ENCODE data around the gene MGAT4A. TPM values are rescaled to one million over a fixed set of nuclear protein-coding genes. Genes with fewer than 3 reads are reported as not detected.
A peak's percentile ranks its signal among the peaks of the same experiment; 100 is the strongest.

Gene MGAT4A
- total RNA-seq = 10 to 100 TPM; 73.4 to 76.2 TPM

- ChIA-PET CTCF (interaction anchor here (0.9 to 11.2 kb wide), 15 partner anchors 9 to 105 kb away, joined by 3 to 67 read pairs (median 4); no protein-coding TSS in a partner anchor), POLR2A (interaction anchor here (1.0 to 10.1 kb wide), 18 partner anchors 11 to 105 kb away, joined by 3 to 128 read pairs (median 6); no protein-coding TSS in a partner anchor)
- Mint-ChIP-seq H3K36me3 (ENCODE audit: low read depth) (peaks cover 30% of the 10 kb centered on the region), H3K4me1 (ENCODE audit: low read depth) (peaks cover 64% of the 10 kb centered on the region), H3K9me3 (ENCODE audit: insufficient read depth) (no peaks in the 10 kb centered on the region), H3K4me3 (peak within 1 kb of the TSS; percentile 92), H3K27me3 (ENCODE audit: low read depth) (no peaks in the 10 kb centered on the region), H3K27ac (peak within 1 kb of the TSS; percentile 90)
- peak; percentile 81 for DNase-seq
- peak; percentile 85 for ATAC-seq
Measured at GRCh38 chr2:98731041-98731893, at the start of gene MGAT4A. TSS of gene MGAT4A (minus strand) at chr2:98731132. CDS start at chr2:98726332, 4,800 bp downstream.

DNA sequence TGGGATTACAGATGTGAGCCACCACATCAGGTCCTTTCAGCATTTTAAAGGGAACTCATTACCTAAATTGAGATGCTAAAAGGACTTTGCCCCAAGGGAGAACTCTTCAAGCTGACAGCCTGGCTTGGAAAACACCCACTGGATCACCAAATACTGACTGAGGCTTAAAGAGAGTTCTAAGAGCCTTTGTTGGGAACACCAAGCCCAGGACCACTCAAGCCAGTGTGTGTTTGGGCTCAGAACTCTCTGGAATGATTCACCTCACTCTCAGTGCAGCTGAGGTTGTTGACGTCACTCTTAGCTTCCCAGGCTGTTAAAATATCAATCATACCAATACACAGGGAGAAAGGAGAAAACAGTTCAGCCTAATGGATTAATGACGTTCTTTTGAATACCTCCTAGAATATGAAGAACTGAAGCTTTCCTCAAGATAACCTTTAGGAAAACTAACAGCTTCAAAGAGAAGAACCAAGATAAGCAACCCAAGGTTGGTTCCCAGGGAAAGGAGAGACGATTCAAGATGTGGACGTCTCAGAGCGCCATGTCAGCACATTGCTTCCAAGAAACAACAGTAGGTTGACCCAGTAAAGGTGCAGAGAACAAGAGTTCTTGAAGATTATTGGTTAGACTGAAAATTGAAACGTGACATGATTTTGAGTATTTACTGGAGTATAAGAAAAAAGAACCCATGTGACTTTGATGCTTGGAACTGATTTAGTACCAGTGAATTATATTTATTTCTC, 48.0 kb upstream of the MGAT4A start:
- H3K4me3 Mint-ChIP-seq = no peak overlapping the region
- H3K4me1 Mint-ChIP-seq (ENCODE audit: low read depth) = peaks cover 6% of the 10 kb centered on the region
- DNase-seq (no peak), ATAC-seq (no peak)
- H3K27ac Mint-ChIP-seq = no peak overlapping the region
- H3K27me3 Mint-ChIP-seq (ENCODE audit: low read depth) = peaks cover 2% of the 10 kb centered on the region
- POLR2A ChIA-PET = no interaction called here
- H3K36me3 Mint-ChIP-seq (ENCODE audit: low read depth) = peaks cover 7% of the 10 kb centered on the region
- CTCF ChIA-PET = no interaction called here
- H3K9me3 Mint-ChIP-seq (ENCODE audit: insufficient read depth) = peaks cover 20% of the 10 kb centered on the region

GRCh38 chr2:98778151-98778550, 47.2 kb upstream of the MGAT4A start:
- Mint-ChIP-seq H3K4me3 (no peak overlapping the region), H3K27ac (no peak overlapping the region), H3K27me3 (ENCODE audit: low read depth) (peaks cover 2% of the 10 kb centered on the region), H3K9me3 (ENCODE audit: insufficient read depth) (peaks cover 16% of the 10 kb centered on the region), H3K4me1 (ENCODE audit: low read depth) (peaks cover 14% of the 10 kb centered on the region), H3K36me3 (ENCODE audit: low read depth) (peaks cover 7% of the 10 kb centered on the region)
- DNase-seq (no peak), ATAC-seq (no peak)
- CTCF ChIA-PET = no interaction called here
- POLR2A ChIA-PET = no interaction called here

DNA sequence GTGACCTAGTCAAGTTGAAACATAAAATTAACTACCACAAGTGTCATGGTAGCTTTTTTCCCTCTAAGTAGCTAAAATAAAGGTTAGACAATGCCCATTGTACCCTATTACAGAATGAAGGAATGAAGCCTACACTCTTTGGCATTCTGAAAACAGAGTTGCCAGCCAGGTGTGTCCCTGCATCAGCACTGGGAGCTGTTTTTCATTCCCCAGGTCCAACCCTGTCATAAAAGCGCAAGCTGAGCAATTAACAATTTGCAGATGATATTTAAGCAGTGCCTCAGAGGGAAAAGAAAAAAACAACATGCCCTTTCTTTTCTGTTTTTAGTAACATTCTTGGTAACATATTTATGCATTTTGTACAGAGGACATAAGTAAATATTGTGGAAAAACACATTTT, 46.8 kb upstream of the MGAT4A start:
- Mint-ChIP-seq H3K27ac (no peak overlapping the region), H3K9me3 (ENCODE audit: insufficient read depth) (peaks cover 16% of the 10 kb centered on the region), H3K27me3 (ENCODE audit: low read depth) (peaks cover 2% of the 10 kb centered on the region), H3K4me1 (ENCODE audit: low read depth) (peaks cover 18% of the 10 kb centered on the region), H3K36me3 (ENCODE audit: low read depth) (peaks cover 7% of the 10 kb centered on the region), H3K4me3 (no peak overlapping the region)
- DNase-seq (no peak), ATAC-seq (no peak)
- POLR2A ChIA-PET = no interaction called here
- CTCF ChIA-PET = no interaction called here

DNA sequence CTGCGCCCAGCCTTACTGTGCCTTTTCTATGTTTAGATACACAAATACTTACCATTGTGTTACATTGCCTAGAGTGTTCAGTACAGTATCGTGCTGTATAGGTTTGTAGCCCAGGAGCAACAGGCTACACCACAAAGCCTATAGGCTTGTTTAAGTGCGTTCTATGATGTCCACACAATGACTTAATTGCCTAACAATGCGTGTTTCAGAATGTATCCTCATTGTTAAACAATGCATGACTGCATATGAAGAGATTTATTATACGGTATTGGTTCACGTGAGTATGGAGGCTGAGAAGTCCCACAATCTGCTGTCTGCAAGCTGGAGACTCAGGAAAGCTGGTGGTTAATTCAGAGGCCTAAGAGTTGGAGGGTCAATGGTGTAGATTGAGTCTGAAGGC, 46.1 kb upstream of the MGAT4A start:
- H3K4me1 Mint-ChIP-seq (ENCODE audit: low read depth) = peaks cover 25% of the 10 kb centered on the region
- ATAC-seq (no peak), DNase-seq (no peak)
- H3K36me3 Mint-ChIP-seq (ENCODE audit: low read depth) = peaks cover 6% of the 10 kb centered on the region
- H3K4me3 Mint-ChIP-seq = no peak overlapping the region
- no peaks in the 10 kb centered on the region for H3K27me3 Mint-ChIP-seq (ENCODE audit: low read depth)
- POLR2A ChIA-PET = no interaction called here
- H3K27ac Mint-ChIP-seq = no peak overlapping the region
- H3K9me3 Mint-ChIP-seq (ENCODE audit: insufficient read depth) = peaks cover 10% of the 10 kb centered on the region
- CTCF ChIA-PET = interaction anchor here (1.3 to 1.4 kb wide), 2 partner anchors 45 to 47 kb away, joined by 4 to 6 read pairs; partner anchors contain the start of gene MGAT4A

GRCh38 chr2:98776136-98776535, 45.2 kb upstream of the MGAT4A start:
- Mint-ChIP-seq H3K27me3 (ENCODE audit: low read depth) (no peaks in the 10 kb centered on the region), H3K4me1 (ENCODE audit: low read depth) (peaks cover 33% of the 10 kb centered on the region), H3K27ac (no peak overlapping the region), H3K4me3 (no peak overlapping the region), H3K36me3 (ENCODE audit: low read depth) (no peaks in the 10 kb centered on the region), H3K9me3 (ENCODE audit: insufficient read depth) (peaks cover under 1% of the 10 kb centered on the region)
- DNase-seq (no peak), ATAC-seq (no peak)
- CTCF ChIA-PET = interaction anchor here (1.3 to 1.7 kb wide), 3 partner anchors 46 to 53 kb away, joined by 4 to 6 read pairs (median 6); partner anchors contain the start of gene MGAT4A
- POLR2A ChIA-PET = interaction anchor here (0.6 to 1.0 kb wide), 2 partner anchors 20 to 167 kb away, joined by 3 read pairs; no protein-coding TSS in a partner anchor

- ChIA-PET POLR2A (interaction anchor here (0.6 to 6.5 kb wide), 3 partner anchors 21 to 166 kb away, joined by 3 to 128 read pairs (median 3); partner anchors contain the start of gene MGAT4A), CTCF (interaction anchor here (0.7 to 1.7 kb wide), 2 partner anchors 28 to 54 kb away, joined by 3 to 6 read pairs; no protein-coding TSS in a partner anchor)
- no peaks in the 10 kb centered on the region for H3K9me3 Mint-ChIP-seq (ENCODE audit: insufficient read depth)
- peaks cover 37% of the 10 kb centered on the region for H3K4me1 Mint-ChIP-seq (ENCODE audit: low read depth)
- no peak overlapping the region for H3K27ac Mint-ChIP-seq
- H3K36me3 Mint-ChIP-seq (ENCODE audit: low read depth) = peaks cover 4% of the 10 kb centered on the region
- DNase-seq (no peak), ATAC-seq (no peak)
- no peak overlapping the region for H3K4me3 Mint-ChIP-seq
- no peaks in the 10 kb centered on the region for H3K27me3 Mint-ChIP-seq (ENCODE audit: low read depth)
Measured at GRCh38 chr2:98775146-98775986, 44.4 kb upstream of the MGAT4A start.

DNA sequence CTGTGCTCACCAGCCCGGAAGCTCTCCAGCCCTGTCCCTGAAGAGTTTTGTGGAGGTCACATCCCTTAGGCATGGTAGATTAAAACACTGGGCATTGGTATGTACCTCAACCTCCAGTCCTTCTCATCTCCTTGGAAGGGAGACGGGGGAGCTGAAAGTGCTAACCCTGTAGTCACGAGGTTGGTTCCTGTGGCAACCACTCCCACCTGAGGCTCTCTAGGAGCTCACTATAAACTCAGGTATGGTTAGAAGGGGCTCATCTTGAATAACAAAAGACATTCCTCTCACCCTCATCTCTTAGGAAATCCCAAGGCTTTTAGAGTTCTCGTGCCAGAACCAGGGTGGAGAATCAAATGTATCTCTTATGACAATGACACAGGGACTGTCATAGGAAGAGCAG, 43.0 kb upstream of the MGAT4A start:
- ChIA-PET CTCF (interaction anchor here (1.1 to 3.0 kb wide), 4 partner anchors 10 to 124 kb away, joined by 3 to 8 read pairs (median 3); no protein-coding TSS in a partner anchor), POLR2A (interaction anchor here (1.2 to 6.5 kb wide), 2 partner anchors 9 to 43 kb away, joined by 3 to 128 read pairs; partner anchors contain the start of gene MGAT4A)
- H3K4me3 Mint-ChIP-seq = no peak overlapping the region
- no peaks in the 10 kb centered on the region for H3K27me3 Mint-ChIP-seq (ENCODE audit: low read depth)
- H3K4me1 Mint-ChIP-seq (ENCODE audit: low read depth) = peaks cover 51% of the 10 kb centered on the region
- ATAC-seq (no peak), DNase-seq (no peak)
- H3K27ac Mint-ChIP-seq = peak overlapping the region; percentile 53
- H3K36me3 Mint-ChIP-seq (ENCODE audit: low read depth) = peaks cover 10% of the 10 kb centered on the region
- H3K9me3 Mint-ChIP-seq (ENCODE audit: insufficient read depth) = no peaks in the 10 kb centered on the region

GRCh38 chr2:98773169-98773568, 42.2 kb upstream of the MGAT4A start:
- DNase-seq (no peak), ATAC-seq (no peak)
- Mint-ChIP-seq H3K9me3 (ENCODE audit: insufficient read depth) (no peaks in the 10 kb centered on the region), H3K4me1 (ENCODE audit: low read depth) (peaks cover 58% of the 10 kb centered on the region), H3K27ac (peak overlapping the region; percentile 97), H3K4me3 (peak overlapping the region; percentile 94), H3K27me3 (ENCODE audit: low read depth) (no peaks in the 10 kb centered on the region), H3K36me3 (ENCODE audit: low read depth) (peaks cover 17% of the 10 kb centered on the region)
- CTCF ChIA-PET = interaction anchor here (1.1 to 5.7 kb wide), 5 partner anchors 9 to 124 kb away, joined by 3 to 67 read pairs (median 3); partner anchors contain the start of gene MGAT4A
- POLR2A ChIA-PET = interaction anchor here (1.2 to 6.5 kb wide), 3 partner anchors 9 to 42 kb away, joined by 3 to 128 read pairs (median 3); partner anchors contain the start of gene MGAT4A

DNA sequence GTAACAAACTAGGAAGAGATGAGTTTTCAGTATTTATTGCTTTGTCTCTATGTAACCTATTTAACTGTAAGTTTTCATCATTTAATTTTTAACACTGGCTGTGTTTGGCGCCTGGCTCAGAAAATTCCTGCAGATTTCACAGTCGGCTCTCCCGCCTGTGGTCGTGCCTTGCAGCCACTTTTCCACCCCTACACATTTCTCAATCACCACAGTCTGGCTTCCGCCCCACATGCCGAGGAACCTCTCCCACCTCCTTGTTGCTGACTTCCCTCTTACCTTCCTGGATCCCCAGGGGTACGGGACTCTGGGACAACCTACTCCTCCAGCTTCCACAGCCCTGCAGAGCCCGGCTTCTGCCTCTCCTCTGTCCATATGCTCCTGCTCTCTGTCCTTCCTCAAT, 41.6 kb upstream of the MGAT4A start:
- POLR2A ChIA-PET = interaction anchor here (1.0 to 6.5 kb wide), 5 partner anchors 34 to 382 kb away, joined by 3 to 128 read pairs (median 15); partner anchors contain the start of genes LIPT1, MGAT4A and TSGA10
- CTCF ChIA-PET = interaction anchor here (1.2 to 5.7 kb wide), 7 partner anchors 15 to 123 kb away, joined by 3 to 67 read pairs (median 8); partner anchors contain the start of gene MGAT4A

More for the DNA sequence above, 41.6 kb upstream of the MGAT4A start:
- Mint-ChIP-seq H3K4me3 (peak overlapping the region; percentile 94), H3K27me3 (ENCODE audit: low read depth) (no peaks in the 10 kb centered on the region), H3K4me1 (ENCODE audit: low read depth) (peaks cover 65% of the 10 kb centered on the region), H3K27ac (peak overlapping the region; percentile 97), H3K9me3 (ENCODE audit: insufficient read depth) (no peaks in the 10 kb centered on the region), H3K36me3 (ENCODE audit: low read depth) (peaks cover 19% of the 10 kb centered on the region)
- DNase-seq (no peak), ATAC-seq (no peak)

All from activated CD8-positive, alpha-beta T cell treated with anti-CD3 and anti-CD28 coated beads, Interleukin-2, amount 10 ng/mL, durations not matched to agents 7 days and 5 days (primary cell).